Ishikawa (cell line): Measurements from ENCODE around the gene SAMD14.
A peak's percentile ranks its signal among the peaks of the same experiment; 100 is the strongest.

Source experiments
- CEBPB ChIP-seq: IDR thresholded peaks from 2 replicates; pipeline ENCODE4 v1.6.1; 2012
- CREB1 ChIP-seq: IDR thresholded peaks from 2 replicates; pipeline ENCODE4 v1.6.1; 2012; ENCODE audit warnings: low read depth
- EGR1 ChIP-seq: IDR thresholded peaks from 2 replicates; pipeline ENCODE4 v1.6.1; 2012
- EP300 ChIP-seq: IDR thresholded peaks from 2 replicates; pipeline ENCODE4 v1.6.1; 2012; ENCODE audit warnings: borderline replicate concordance
- FOXM1 ChIP-seq: IDR thresholded peaks from 2 replicates; pipeline ENCODE4 v1.6.1; 2012; ENCODE audit warnings: low read depth, borderline replicate concordance
- MAX ChIP-seq: IDR thresholded peaks from 2 replicates; pipeline ENCODE4 v1.6.1; 2012
- NFIC ChIP-seq: IDR thresholded peaks from 2 replicates; pipeline ENCODE4 v1.6.1; 2012
- RAD21 ChIP-seq: IDR thresholded peaks from 2 replicates; pipeline ENCODE4 v1.6.1; 2012; ENCODE audit warnings: low read depth
- REST ChIP-seq: IDR thresholded peaks from 2 replicates; pipeline ENCODE4 v1.6.1; 2012; ENCODE audit warnings: low read depth, mild to moderate bottlenecking
- TAF1 ChIP-seq: IDR thresholded peaks from 2 replicates; pipeline ENCODE4 v1.6.1; 2012; ENCODE audit warnings: low read depth, mild to moderate bottlenecking
- TCF12 ChIP-seq: IDR thresholded peaks from 2 replicates; pipeline ENCODE4 v1.6.1; 2012; ENCODE audit warnings: low read depth
- TEAD4 ChIP-seq: IDR thresholded peaks from 2 replicates; pipeline ENCODE4 v1.6.1; 2012
- USF1 ChIP-seq: IDR thresholded peaks from 2 replicates; pipeline ENCODE4 v1.6.1; 2012
- YY1 ChIP-seq: IDR thresholded peaks from 2 replicates; pipeline ENCODE4 v1.6.1; 2012; ENCODE audit warnings: low read depth
- ZBTB7A ChIP-seq: IDR thresholded peaks from 2 replicates; pipeline ENCODE4 v1.6.1; 2012; ENCODE audit warnings: low read depth

SAMD14 gene

GRCh38 chr17:50133028-50133768, 3.2 kb upstream of the SAMD14 start:
- TF ChIP-seq NFIC (no peak), FOXM1 (no peak), TCF12 (no peak), MAX (no peak), EP300 (no peak), EGR1 (no peak), TAF1 (no peak), CREB1 (no peak), RAD21 (no peak), REST (no peak), YY1 (no peak), TEAD4 (no peak), USF1 (no peak), CEBPB (no peak), ZBTB7A (no peak)

GRCh38 chr17:50132104-50132794, 2.3 kb upstream of the SAMD14 start:
- no peak for TF ChIP-seq MAX
- TF ChIP-seq TCF12: no peak
- TF ChIP-seq RAD21: no peak
- no peak for TF ChIP-seq ZBTB7A
- no peak for TF ChIP-seq EP300
- TF ChIP-seq FOXM1: no peak

GRCh38 chr17:50130559-50131305, 772 bp upstream of the SAMD14 start:
- TF ChIP-seq EP300: no peak

GRCh38 chr17:50129353-50129727, 620 bp downstream of the SAMD14 start:
- TF ChIP-seq EGR1: no peak
- TF ChIP-seq MAX: 0 out of 2 replicates have a peak, but pooled peaks have one; percentile 3

- TF ChIP-seq FOXM1 (no peak), YY1 (no peak), CEBPB (no peak), MAX (no peak; the same call in 1 of the 2 replicates), ZBTB7A (no peak), EP300 (no peak), RAD21 (no peak), USF1 (no peak), TAF1 (no peak), REST (no peak), TCF12 (no peak), CREB1 (no peak), NFIC (no peak), TEAD4 (no peak), EGR1 (no peak)
Measured at GRCh38 chr17:50128441-50129352, 1.3 kb downstream of the SAMD14 start.
